ENCODE data around the gene CCSER2.
"Not testable (repeated sequence)": the region's sequence is repeated elsewhere in the genome, so short reads cannot be mapped to it uniquely, and the experiment has no call there.

Gene CCSER2, protein sequence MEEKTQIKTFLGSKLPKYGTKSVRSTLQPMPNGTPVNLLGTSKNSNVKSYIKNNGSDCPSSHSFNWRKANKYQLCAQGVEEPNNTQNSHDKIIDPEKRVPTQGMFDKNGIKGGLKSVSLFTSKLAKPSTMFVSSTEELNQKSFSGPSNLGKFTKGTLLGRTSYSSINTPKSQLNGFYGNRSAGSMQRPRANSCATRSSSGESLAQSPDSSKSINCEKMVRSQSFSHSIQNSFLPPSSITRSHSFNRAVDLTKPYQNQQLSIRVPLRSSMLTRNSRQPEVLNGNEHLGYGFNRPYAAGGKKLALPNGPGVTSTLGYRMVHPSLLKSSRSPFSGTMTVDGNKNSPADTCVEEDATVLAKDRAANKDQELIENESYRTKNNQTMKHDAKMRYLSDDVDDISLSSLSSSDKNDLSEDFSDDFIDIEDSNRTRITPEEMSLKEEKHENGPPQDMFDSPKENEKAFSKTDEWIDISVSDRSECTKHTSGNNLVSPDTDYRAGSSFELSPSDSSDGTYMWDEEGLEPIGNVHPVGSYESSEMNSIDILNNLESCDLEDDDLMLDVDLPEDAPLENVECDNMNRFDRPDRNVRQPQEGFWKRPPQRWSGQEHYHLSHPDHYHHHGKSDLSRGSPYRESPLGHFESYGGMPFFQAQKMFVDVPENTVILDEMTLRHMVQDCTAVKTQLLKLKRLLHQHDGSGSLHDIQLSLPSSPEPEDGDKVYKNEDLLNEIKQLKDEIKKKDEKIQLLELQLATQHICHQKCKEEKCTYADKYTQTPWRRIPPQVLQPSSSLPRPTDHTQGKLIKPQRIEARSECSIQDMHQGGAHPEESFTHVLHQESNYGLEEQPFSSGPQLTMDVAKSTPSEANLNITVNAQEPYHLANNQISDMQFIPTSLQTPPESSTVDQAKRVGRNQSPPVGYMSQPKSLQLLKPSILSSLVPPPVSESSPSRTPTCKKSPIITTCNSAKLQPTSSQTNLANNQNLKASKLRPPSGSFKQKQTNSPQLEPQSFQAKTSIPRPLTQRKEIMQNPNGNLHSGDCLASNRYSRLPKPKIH

DNA sequence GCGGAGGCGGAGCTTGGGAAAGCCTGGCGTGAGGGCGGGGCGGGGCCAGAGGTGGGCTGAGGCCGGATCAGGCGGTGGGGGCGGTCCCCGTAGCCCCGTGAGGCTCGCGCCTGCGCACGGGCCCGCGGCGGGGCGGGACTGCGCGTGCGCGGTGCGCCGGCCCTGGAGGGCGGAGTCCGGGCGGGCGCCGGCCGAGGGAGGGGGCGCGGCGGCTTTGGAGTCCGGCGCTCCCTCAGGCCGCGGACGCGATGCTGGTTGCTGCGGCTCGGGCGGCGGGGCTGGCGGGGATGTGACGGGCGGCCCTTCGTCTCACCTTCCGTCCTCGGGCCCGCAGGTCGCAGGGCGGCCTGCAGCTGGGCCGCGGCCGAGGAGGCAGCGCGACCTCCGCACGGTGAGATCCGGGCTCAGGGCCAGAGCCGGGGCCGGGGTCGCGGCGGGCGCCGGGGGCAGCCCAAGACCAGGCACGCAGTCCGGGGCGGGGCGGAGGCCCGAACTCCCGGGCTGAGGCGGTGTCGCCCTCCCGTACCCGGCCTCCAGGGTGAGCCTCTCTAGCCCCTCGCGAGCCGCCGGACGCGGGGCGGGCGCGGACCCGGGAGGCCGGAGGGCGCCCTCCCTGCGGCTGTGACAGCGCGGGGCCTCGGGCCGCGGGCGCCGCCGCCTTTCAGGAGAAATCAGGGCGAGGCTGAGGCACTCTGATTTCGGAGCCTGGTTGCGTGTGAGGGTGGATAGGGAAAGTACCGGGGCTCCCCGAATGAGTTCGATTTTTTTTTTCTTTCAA is at the start of gene CCSER2:
Gene CCSER2, plus strand, starts transcription at position 172 of the 778 bp plus-strand sequence. CDS start 42,464 bp downstream, outside the sequence.
- TF ChIP-seq, protein P1, sequence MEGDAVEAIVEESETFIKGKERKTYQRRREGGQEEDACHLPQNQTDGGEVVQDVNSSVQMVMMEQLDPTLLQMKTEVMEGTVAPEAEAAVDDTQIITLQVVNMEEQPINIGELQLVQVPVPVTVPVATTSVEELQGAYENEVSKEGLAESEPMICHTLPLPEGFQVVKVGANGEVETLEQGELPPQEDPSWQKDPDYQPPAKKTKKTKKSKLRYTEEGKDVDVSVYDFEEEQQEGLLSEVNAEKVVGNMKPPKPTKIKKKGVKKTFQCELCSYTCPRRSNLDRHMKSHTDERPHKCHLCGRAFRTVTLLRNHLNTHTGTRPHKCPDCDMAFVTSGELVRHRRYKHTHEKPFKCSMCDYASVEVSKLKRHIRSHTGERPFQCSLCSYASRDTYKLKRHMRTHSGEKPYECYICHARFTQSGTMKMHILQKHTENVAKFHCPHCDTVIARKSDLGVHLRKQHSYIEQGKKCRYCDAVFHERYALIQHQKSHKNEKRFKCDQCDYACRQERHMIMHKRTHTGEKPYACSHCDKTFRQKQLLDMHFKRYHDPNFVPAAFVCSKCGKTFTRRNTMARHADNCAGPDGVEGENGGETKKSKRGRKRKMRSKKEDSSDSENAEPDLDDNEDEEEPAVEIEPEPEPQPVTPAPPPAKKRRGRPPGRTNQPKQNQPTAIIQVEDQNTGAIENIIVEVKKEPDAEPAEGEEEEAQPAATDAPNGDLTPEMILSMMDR (conservative IDR thresholded peaks at IDR 0.05; ENCODE audit: low read length) = no peak
- peak within 1 kb of the TSS; percentile 80 for H3K4me3 ChIP-seq (ENCODE audit: low read length)
- DNase-seq (ENCODE audit: low read depth) = peak; percentile 42

DNA sequence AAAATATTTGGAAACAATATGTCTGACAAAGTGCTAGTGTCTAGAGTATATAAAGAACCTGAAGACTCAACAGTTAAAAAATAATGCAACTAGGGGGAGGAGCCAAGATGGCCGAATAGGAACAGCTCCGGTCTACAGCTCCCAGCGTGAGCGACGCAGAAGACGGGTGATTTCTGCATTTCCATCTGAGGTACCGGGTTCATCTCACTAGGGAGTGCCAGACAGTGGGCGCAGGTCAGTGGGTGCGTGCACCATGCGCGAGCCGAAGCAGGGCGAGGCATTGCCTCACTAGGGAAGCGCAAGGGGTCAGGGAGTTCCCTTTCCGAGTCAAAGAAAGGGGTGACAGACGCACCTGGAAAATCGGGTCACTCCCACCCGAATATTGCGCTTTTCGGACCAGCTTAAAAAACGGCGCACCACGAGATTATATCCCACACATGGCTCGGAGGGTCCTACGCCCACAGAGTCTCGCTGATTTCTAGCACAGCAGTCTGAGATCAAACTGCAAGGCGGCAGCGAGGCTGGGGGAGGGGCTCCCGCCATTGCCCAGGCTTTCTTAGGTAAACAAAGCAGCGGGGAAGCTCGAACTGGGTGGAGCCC is 48.4 kb upstream of the CCSER2 start:
- not testable (repeated sequence) for H3K4me3 ChIP-seq (ENCODE audit: low read length); DNase-seq (ENCODE audit: low read depth)

- no peak overlapping the region for H3K4me3 ChIP-seq (ENCODE audit: low read length)
- TF ChIP-seq, protein P1 (conservative IDR thresholded peaks at IDR 0.05; ENCODE audit: low read length) = no peak
- DNase-seq (ENCODE audit: low read depth) = no peak
These were observed 41.7 kb upstream of the CCSER2 start for GRCh38 chr10:84286695-84287094.

GRCh38 chr10:84288151-84288550 is 40.2 kb upstream of the CCSER2 start:
- TF ChIP-seq, protein P1 (conservative IDR thresholded peaks at IDR 0.05; ENCODE audit: low read length) = no peak
- no peak for DNase-seq (ENCODE audit: low read depth)
- no peak overlapping the region for H3K4me3 ChIP-seq (ENCODE audit: low read length)

- DNase-seq (ENCODE audit: low read depth) = no peak
- TF ChIP-seq, protein P1 (conservative IDR thresholded peaks at IDR 0.05; ENCODE audit: low read length) = no peak
- no peak overlapping the region for H3K4me3 ChIP-seq (ENCODE audit: low read length)
These were observed 38.7 kb upstream of the CCSER2 start for GRCh38 chr10:84289521-84290200.

DNA sequence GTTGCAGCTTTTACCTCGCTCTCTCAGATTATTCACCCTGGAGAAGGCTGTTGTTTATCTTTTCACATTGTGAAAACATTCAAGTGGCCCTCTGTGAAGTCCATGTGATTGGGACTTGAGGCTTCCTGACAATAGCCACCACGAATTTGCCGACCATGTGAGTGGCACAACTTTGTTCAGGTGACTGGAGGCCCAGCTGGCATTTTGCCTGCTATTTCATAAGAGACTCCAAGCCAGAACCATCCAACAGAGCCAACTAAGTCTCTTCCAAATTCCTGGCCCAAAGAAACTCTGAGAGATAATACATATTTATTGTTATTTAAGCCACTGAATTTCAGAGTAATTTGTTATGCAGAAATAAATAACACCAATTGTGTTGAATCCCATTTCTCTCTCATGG is 38.2 kb upstream of the CCSER2 start:
- no peak for DNase-seq (ENCODE audit: low read depth)
- TF ChIP-seq, protein P1 (conservative IDR thresholded peaks at IDR 0.05; ENCODE audit: low read length) = no peak
- H3K4me3 ChIP-seq (ENCODE audit: low read length) = no peak overlapping the region
